PC-9 (cell line): ENCODE data around the gene CEP63.

Experiments used
- CTCF ChIP-seq: fragments of 200-600 bp; sonication (generic); conservative IDR thresholded peaks from 2 replicates; pipeline ENCODE4 v1.6.1; 2017; ENCODE audit warnings: mixed run types, antibody characterized with exemption, mild to moderate bottlenecking, moderate library complexity
- EZH2 ChIP-seq: fragments of 200-600 bp; sonication (generic); IDR thresholded peaks from 2 replicates; pipeline ENCODE4 v1.8.0; 2017; ENCODE audit warnings: antibody characterized with exemption, low read depth

GRCh38 chr3:134614955-134615354, 129.1 kb downstream of the CEP63 start:
- no peak for TF ChIP-seq CTCF
- no peak for TF ChIP-seq EZH2
